Measurements from ENCODE around the gene VPS35L. TPM values are rescaled to one million over a fixed set of nuclear protein-coding genes. Genes with fewer than 3 reads are reported as not detected.

VPS35L gene
- total and polyA plus RNA-seq, 2 of the 13 experiments (the other 11 are each of a cell fraction or from before 2014, with no cell fraction given), result 1.4 to 1.6 TPM

DNA sequence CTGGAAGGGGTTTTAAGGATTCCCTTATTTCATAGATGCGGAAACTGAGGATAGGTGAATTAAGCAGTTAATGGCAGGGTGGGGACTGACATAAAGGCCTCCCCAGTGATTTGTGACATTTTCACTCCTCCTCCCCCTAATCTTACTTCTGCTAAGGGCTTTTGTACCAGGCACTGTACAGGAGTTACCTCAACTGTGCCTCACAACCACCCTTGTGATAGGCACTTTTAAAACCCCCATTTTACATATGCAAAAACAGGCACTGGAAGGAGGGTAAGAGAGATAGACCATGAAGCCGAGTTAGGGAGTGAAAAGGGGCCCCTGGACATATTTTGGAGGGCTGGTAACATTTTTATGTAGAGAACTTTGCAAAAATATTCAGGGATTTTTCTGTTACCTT is 32.7 kb upstream of the VPS35L start (continued):
- no peak; the same call in 1 of the 2 replicates for TF ChIP-seq ZBTB43 (CRISPR knock-in tag; conservative IDR thresholded peaks at IDR 0.05)
- TF ChIP-seq ZNF770 (CRISPR knock-in tag; IDR thresholded peaks at IDR 0.05), result 0 out of 2 replicates have a peak, but pooled peaks have one; percentile 30
- TF ChIP-seq ZNF343 (CRISPR knock-in tag; IDR thresholded peaks at IDR 0.05), result 0 out of 2 replicates have a peak, but pooled peaks have one; percentile 13
- TF ChIP-seq, protein P1, sequence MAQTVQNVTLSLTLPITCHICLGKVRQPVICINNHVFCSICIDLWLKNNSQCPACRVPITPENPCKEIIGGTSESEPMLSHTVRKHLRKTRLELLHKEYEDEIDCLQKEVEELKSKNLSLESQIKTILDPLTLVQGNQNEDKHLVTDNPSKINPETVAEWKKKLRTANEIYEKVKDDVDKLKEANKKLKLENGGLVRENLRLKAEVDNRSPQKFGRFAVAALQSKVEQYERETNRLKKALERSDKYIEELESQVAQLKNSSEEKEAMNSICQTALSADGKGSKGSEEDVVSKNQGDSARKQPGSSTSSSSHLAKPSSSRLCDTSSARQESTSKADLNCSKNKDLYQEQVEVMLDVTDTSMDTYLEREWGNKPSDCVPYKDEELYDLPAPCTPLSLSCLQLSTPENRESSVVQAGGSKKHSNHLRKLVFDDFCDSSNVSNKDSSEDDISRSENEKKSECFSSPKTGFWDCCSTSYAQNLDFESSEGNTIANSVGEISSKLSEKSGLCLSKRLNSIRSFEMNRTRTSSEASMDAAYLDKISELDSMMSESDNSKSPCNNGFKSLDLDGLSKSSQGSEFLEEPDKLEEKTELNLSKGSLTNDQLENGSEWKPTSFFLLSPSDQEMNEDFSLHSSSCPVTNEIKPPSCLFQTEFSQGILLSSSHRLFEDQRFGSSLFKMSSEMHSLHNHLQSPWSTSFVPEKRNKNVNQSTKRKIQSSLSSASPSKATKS (CRISPR knock-in tag; IDR thresholded peaks at IDR 0.05), result 0 out of 2 replicates have a peak, but pooled peaks have one; percentile 29
- no peak for TF ChIP-seq ZNF644 (CRISPR knock-in tag; IDR thresholded peaks at IDR 0.05; ENCODE audit: low read depth)
- TF ChIP-seq YEATS4 (CRISPR knock-in tag; IDR thresholded peaks at IDR 0.05; ENCODE audit: borderline replicate concordance), result peak; percentile 16; the same call in 1 of the 2 replicates

DNA sequence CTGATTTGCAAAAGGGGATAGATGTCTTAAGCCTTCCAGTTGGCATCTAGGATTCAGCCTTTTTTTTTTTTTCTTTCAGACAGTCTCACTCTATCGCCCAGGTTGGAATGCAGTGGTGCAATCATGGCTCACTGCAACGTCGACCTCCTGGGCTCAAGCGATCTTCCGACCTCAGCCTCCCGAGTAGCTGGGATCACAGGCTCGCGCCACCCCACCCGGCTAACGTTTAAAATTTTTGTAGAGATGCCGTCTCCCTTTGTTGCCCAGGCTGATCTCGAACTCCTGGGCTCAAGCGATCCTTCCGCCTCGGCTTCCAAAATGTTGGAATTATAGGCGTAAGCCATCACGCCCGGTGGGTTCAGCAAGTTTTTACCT is 32.3 kb upstream of the VPS35L start:
- Histone ChIP-seq H3K4me1 (ENCODE audit: insufficient read depth, low read length) (peaks cover 60% of the 10 kb centered on the region), H4K20me1 (ENCODE audit: insufficient read depth, low read length) (no peaks in the 10 kb centered on the region), H3K9me3 (ENCODE audit: low read length) (no peaks in the 10 kb centered on the region), H3K27me3 (ENCODE audit: control insufficient read depth in 1 of 2, insufficient read depth in 2 of 2, low read length in 2 of 2) (no peaks in the 10 kb centered on the region; a peak in 1 of 5 replicates), H3K27ac (ENCODE audit: extremely low read length, insufficient read depth, low read length) (peak overlapping the region; percentile 34), H3K4me3 (replicated peaks in 1 of 3; ENCODE audit: insufficient read depth in 1 of 3, low read depth in 2 of 3, low read length in 3 of 3) (peak overlapping the region; percentile 94 to 100 (median 95)), H2AFZ (ENCODE audit: low read length) (peak overlapping the region; percentile 62), H3K79me2 (ENCODE audit: insufficient read depth, low read length) (peaks cover 51% of the 10 kb centered on the region), H3K4me2 (ENCODE audit: low read depth, low read length) (peak overlapping the region; percentile 90), H3K36me3 (replicated peaks in 1 of 2; ENCODE audit: control insufficient read depth in 1 of 2, insufficient read depth in 2 of 2, low read length in 2 of 2) (peaks cover 1 to 6% of the 10 kb centered on the region in 2 experiments; a peak in 2 of 5 replicates), H3K9ac (ENCODE audit: insufficient read depth, low read depth, low read length) (peak overlapping the region; percentile 49)
- WGBS (ENCODE audit: low lambda C conversion rate), result 11% methylated on average over 18 of the region's 18 CpGs
- in situ Hi-C loops (cut with HindIII; ENCODE audit: extremely low pct_ligation_motif_present, low pct_unique_long_range_greater_than_20kb), result no loop called here
- ATAC-seq (peak; percentile 8; the same call in 1 of the 3 replicates), DNase-seq (ENCODE audit: low spot score) (peak; percentile 46), FAIRE-seq (no peak)
- BruUV-seq (replicated peaks), result no TSS peak
- intact Hi-C loops (cut with micrococcal nuclease; ENCODE audit: unreplicated experiment), result loop anchor here (2.0 to 10.0 kb wide), 2 partner anchors 32 to 728 kb away; partner anchors contain the start of genes RPS15A and VPS35L
- ChIA-PET POLR2A (interaction anchor here (0.6 to 2.7 kb wide), 7 partner anchors 9 to 1283 kb away, joined by 3 to 34 read pairs (median 5); partner anchors contain the start of genes ERI2, REXO5, RPS15A and VPS35L), CTCF (ENCODE audit: low intra/inter-chr PET ratio, low total read pairs) (no interaction called here)
- TF ChIP-seq, protein P2, sequence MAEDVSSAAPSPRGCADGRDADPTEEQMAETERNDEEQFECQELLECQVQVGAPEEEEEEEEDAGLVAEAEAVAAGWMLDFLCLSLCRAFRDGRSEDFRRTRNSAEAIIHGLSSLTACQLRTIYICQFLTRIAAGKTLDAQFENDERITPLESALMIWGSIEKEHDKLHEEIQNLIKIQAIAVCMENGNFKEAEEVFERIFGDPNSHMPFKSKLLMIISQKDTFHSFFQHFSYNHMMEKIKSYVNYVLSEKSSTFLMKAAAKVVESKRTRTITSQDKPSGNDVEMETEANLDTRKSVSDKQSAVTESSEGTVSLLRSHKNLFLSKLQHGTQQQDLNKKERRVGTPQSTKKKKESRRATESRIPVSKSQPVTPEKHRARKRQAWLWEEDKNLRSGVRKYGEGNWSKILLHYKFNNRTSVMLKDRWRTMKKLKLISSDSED (CRISPR knock-in tag; IDR thresholded peaks at IDR 0.05), result no peak
- TF ChIP-seq PPARG (CRISPR knock-in tag; conservative IDR thresholded peaks at IDR 0.05) (no peak), PHF21A (CRISPR knock-in tag; IDR thresholded peaks at IDR 0.05) (peak; percentile 56; the same call in 1 of the 2 replicates), HBP1 (CRISPR knock-in tag; IDR thresholded peaks at IDR 0.05; ENCODE audit: low read depth) (0 out of 2 replicates have a peak, but pooled peaks have one; percentile 36), MAZ (IDR thresholded peaks at IDR 0.05; ENCODE audit: borderline replicate concordance, low read depth, low read length) (no peak), MAZ (CRISPR knock-in tag; IDR thresholded peaks at IDR 0.05; ENCODE audit: low read depth) (no peak)

Measured in HepG2 (cell line).